CD4-positive, alpha-beta T cell (primary cell): ENCODE results near the gene PCSK4. TPM values are rescaled to one million over a fixed set of nuclear protein-coding genes. Genes with fewer than 3 reads are reported as not detected.

Experiments used
- ATAC-seq: fragments of 200-7000 bp; cut with Tn5 transposase; one replicate; pipeline ENCODE4 v1.10.0; 2022; ENCODE audit warnings: mild to moderate bottlenecking; ENCODE audit not compliant: poor library complexity
- CTCF ChIA-PET: fragments of 350-600 bp; sonication (Branson Sonifier 250); formaldehyde crosslinking; loops from one replicate; lab custom pipeline; 2021; ENCODE audit warnings: antibody characterized with exemption, inconsistent platforms; lab: Charles Lee
- POLR2A ChIA-PET: fragments of 350-600 bp; sonication (Branson Sonifier 250); formaldehyde crosslinking; loops from one replicate; lab custom pipeline; 2021; ENCODE audit warnings: antibody characterized with exemption, inconsistent platforms; lab: Charles Lee
- DNase-seq, 14 experiments: peaks; one replicate each; pipeline ENCODE4 v3.0.0-alpha.2; 2013 to 2020; ENCODE audit warnings: mixed read lengths in 2 of 14
- H3K27ac ChIP-seq, 2 donors: one replicate each; pipeline versions ENCODE4 v1.5.1 to v1.7.0; 2013; ENCODE audit warnings: low read length in 2 of 2, low read depth in 1 of 2, mild to moderate bottlenecking in 1 of 2
- H3K27me3 ChIP-seq, 2 experiments: 1 replicate in 1 of 2; 2 replicates in 1 of 2; pipeline versions ENCODE4 v1.6.1 to v1.7.0; 2013; ENCODE audit warnings: low read length in 2 of 2, control low read depth in 1 of 2, mild to moderate bottlenecking in 1 of 2, moderate library complexity in 1 of 2; ENCODE audit not compliant: insufficient read depth in 2 of 2, control insufficient read depth in 1 of 2
- H3K36me3 ChIP-seq: one replicate; pipeline ENCODE4 v1.6.1; 2013; ENCODE audit warnings: low read length, control low read depth; ENCODE audit not compliant: insufficient read depth
- H3K4me1 ChIP-seq: one replicate; pipeline ENCODE4 v1.6.1; 2013; ENCODE audit warnings: low read length, control low read depth; ENCODE audit not compliant: insufficient read depth
- H3K4me3 ChIP-seq: one replicate; pipeline ENCODE4 v1.5.1; 2013; ENCODE audit warnings: mild to moderate bottlenecking, low read length, moderate library complexity
- H3K9me3 ChIP-seq, 2 experiments: 1 replicate in 1 of 2; 2 replicates in 1 of 2; pipeline versions ENCODE4 v1.6.1 to v1.7.0; 2013; ENCODE audit warnings: low read length in 2 of 2, mild to moderate bottlenecking in 2 of 2, control low read depth in 1 of 2, moderate library complexity in 1 of 2; ENCODE audit not compliant: control insufficient read depth in 1 of 2, insufficient read depth in 1 of 2
- H3K27ac Mint-ChIP-seq: one replicate; pipeline ENCODE4 v1.8.0; 2020; ENCODE audit warnings: mixed read lengths
- H3K27me3 Mint-ChIP-seq: one replicate; pipeline ENCODE4 v1.8.0; 2021; ENCODE audit warnings: mixed read lengths
- H3K36me3 Mint-ChIP-seq: one replicate; pipeline ENCODE4 v1.8.0; 2021; ENCODE audit warnings: low read depth, mixed read lengths
- H3K4me1 Mint-ChIP-seq: one replicate; pipeline ENCODE4 v1.8.0; 2021; ENCODE audit warnings: low read depth, mixed read lengths
- H3K4me3 Mint-ChIP-seq: one replicate; pipeline ENCODE4 v1.8.0; 2020; ENCODE audit warnings: mild to moderate bottlenecking, mixed read lengths
- H3K9me3 Mint-ChIP-seq: one replicate; pipeline ENCODE4 v1.8.0; 2020; ENCODE audit warnings: mixed read lengths
- CTCF ChIP-seq: fragments of 200-600 bp; IDR thresholded peaks from one replicate; pipeline ENCODE4 v1.8.0; 2022; ENCODE audit warnings: antibody characterized with exemption, mild to moderate bottlenecking
- intact Hi-C, 2 experiments: fragments of 100-400 bp; cut with DNase I in 1 of 2; cut with micrococcal nuclease in 1 of 2; formaldehyde crosslinking; loops; one replicate each; pipeline versions ENCODE4 v1.15.1 to v1.9.0; 2023 to 2025; cut with DNase I, micrococcal nuclease
- total RNA-seq, 174 experiments: library from RNA in 2 of 174; stranded (reverse) in 2 of 174; gene quantifications; one replicate each; pipeline ENCODE4 v1.2.3 and lab custom pipeline; 2021 to 2026

The PCSK4 gene
- total RNA-seq, 2 experiments from 2014 or later = 4.2 to 5.2 TPM

- no peaks in the 10 kb centered on the region for H3K27me3 Mint-ChIP-seq
- H3K4me1 Mint-ChIP-seq = peaks cover 25% of the 10 kb centered on the region
- peaks cover 60% of the 10 kb centered on the region for H3K36me3 Mint-ChIP-seq
- no peaks in the 10 kb centered on the region for H3K9me3 Mint-ChIP-seq
- POLR2A ChIA-PET = interaction anchor here (0.9 to 1.4 kb wide), 3 partner anchors 29 to 55 kb away, joined by 3 to 4 read pairs (median 3); no protein-coding TSS in a partner anchor
- peak within 1 kb of the TSS; percentile 96 for H3K4me3 ChIP-seq
- ATAC-seq = peak; percentile 88
- peaks cover 32% of the 10 kb centered on the region for H3K4me1 ChIP-seq
- peak; percentile 93 to 99 (median 96) for DNase-seq
- no peaks in the 10 kb centered on the region for H3K9me3 ChIP-seq
- intact Hi-C loops = loop anchor here (1.0 to 5.0 kb wide), 5 partner anchors 31 to 161 kb away; partner anchors contain the start of genes ADAMTSL5 (in 2 of the 2), DAZAP1 (in 2 of the 2), C19orf25 (in 1 of the 2) and FAM174C (in 1 of the 2)
- peak within 1 kb of the TSS; percentile 83 to 90 for H3K27ac ChIP-seq
- CTCF ChIA-PET = interaction anchor here (1.0 kb wide), 1 partner anchor 14 kb away, joined by 3 read pairs; no protein-coding TSS in a partner anchor
- TF ChIP-seq CTCF = peak; percentile 97
- H3K36me3 ChIP-seq = peaks cover 49% of the 10 kb centered on the region
- peak within 1 kb of the TSS; percentile 100 for H3K4me3 Mint-ChIP-seq
- H3K27me3 ChIP-seq = no peaks in the 10 kb centered on the region
- H3K27ac Mint-ChIP-seq = peak within 1 kb of the TSS; percentile 92
Measured at GRCh38 chr19:1438035-1438932, 51.9 kb downstream of the PCSK4 start, which contains the start of gene RPS15. Gene RPS15 (plus strand): TSS chr19:1438396. CDS start chr19:1438426, 30 bp downstream.

DNA sequence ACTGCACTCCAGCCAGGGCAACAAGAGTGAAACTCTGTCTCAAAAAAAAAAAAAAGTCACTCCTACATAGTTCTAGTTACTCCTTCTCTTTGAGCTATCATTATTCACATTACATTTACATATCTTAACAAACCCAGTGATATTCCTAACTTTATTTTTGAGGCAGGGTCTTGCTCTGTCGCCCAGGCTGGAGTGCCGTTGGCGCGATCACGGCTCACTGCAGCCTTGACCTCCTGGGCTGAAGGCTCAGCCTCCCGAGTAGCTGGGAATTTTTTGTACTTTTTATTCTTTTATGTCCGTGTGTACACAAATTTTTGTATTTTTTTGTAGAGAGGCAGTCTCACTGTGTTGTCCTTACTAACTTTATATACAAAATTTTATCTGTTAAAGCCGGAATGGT, 52.5 kb downstream of the PCSK4 start:
- H3K4me1 ChIP-seq = peaks cover 32% of the 10 kb centered on the region
- intact Hi-C loops = loop anchor here (1.0 to 5.0 kb wide), 5 partner anchors 30 to 160 kb away; partner anchors contain the start of genes ADAMTSL5 (in 2 of the 2), DAZAP1 (in 2 of the 2), C19orf25 (in 1 of the 2) and FAM174C (in 1 of the 2)
- Mint-ChIP-seq H3K4me1 (peaks cover 23% of the 10 kb centered on the region), H3K4me3 (peak overlapping the region; percentile 100), H3K36me3 (peaks cover 62% of the 10 kb centered on the region), H3K27ac (peak overlapping the region; percentile 92), H3K9me3 (no peaks in the 10 kb centered on the region), H3K27me3 (no peaks in the 10 kb centered on the region)
- no peak overlapping the region for H3K27ac ChIP-seq
- no peak for TF ChIP-seq CTCF
- POLR2A ChIA-PET = interaction anchor here (0.9 to 1.4 kb wide), 2 partner anchors 29 to 54 kb away, joined by 3 read pairs; no protein-coding TSS in a partner anchor
- CTCF ChIA-PET = interaction anchor here (1.0 kb wide), 1 partner anchor 13 kb away, joined by 3 read pairs; no protein-coding TSS in a partner anchor
- H3K36me3 ChIP-seq = peaks cover 54% of the 10 kb centered on the region
- H3K27me3 ChIP-seq = no peaks in the 10 kb centered on the region
- ATAC-seq (no peak), DNase-seq (no peak)
- H3K9me3 ChIP-seq = no peaks in the 10 kb centered on the region
- no peak overlapping the region for H3K4me3 ChIP-seq

DNA sequence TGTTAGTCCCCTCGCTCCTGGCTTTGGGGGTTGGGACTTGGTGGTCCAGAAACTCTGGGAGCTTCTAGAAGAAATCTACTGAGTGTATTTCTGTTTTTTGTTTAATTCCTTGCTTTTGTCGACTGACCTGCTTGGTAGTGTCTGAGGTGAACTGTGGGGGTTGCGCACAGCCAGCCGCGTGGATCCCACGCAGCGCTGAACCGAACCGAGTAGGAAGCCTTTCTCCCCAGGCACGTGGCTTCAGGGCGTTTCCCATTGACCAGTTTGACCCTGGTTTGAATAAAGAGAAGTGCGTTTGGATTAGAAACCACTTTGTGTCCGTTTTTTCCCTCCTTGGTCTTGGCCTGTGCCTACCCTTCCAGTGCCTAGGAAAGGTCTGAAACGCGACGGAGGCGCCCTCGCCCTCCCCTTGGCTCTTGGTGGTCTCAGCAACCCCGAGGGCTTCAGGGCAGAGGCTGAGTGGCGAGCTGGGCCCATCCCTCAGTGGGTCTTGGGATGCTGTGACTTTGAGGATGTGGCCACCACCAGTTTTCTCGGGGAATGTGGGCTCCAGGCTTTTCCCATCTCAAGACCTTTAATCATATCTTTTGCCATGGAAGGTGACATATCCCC, 54.7 kb downstream of the PCSK4 start:
- Histone ChIP-seq H3K9me3 (no peaks in the 10 kb centered on the region), H3K27me3 (no peaks in the 10 kb centered on the region), H3K36me3 (peaks cover 49% of the 10 kb centered on the region), H3K4me3 (no peak overlapping the region), H3K4me1 (peaks cover 23% of the 10 kb centered on the region), H3K27ac (no peak overlapping the region)
- ChIA-PET CTCF (no interaction called here), POLR2A (no interaction called here)
- Mint-ChIP-seq H3K36me3 (peaks cover 47% of the 10 kb centered on the region), H3K27ac (no peak overlapping the region), H3K27me3 (no peaks in the 10 kb centered on the region), H3K4me3 (no peak overlapping the region), H3K9me3 (no peaks in the 10 kb centered on the region), H3K4me1 (peaks cover 11% of the 10 kb centered on the region)
- intact Hi-C loops = loop anchor here (5.0 kb wide), 2 partner anchors 77 to 158 kb away; partner anchors contain the start of genes ADAMTSL5 (in 1 of the 2) and FAM174C (in 1 of the 2)
- no peak for ATAC-seq
- no peak for TF ChIP-seq CTCF
- DNase-seq = no peak
